MCF 10A (cell line): ENCODE data around the gene ZC3HAV1. TPM values are rescaled to one million over a fixed set of nuclear protein-coding genes. Genes with fewer than 3 reads are reported as not detected.

Experiments
- BruUV-seq: library from RNA; stranded (reverse); fragments of 400-500 nt; replicated peaks from 2 replicates; lab custom pipeline; 2021; lab: Mats Ljungman, UMichigan
- CTCF ChIA-PET: fragments of 300-600 bp; sonication (Branson Sonifier 250); formaldehyde crosslinking; extraction: SDS; loops from one replicate; lab custom pipeline; 2021; ENCODE audit warnings: antibody characterized with exemption, inconsistent platforms; lab: Yijun Ruan, JAX
- POLR2A ChIA-PET: fragments of 300-600, 350-650 bp; sonication (Branson Sonifier 250); formaldehyde crosslinking; extraction: SDS; loops from one replicate; lab custom pipeline; 2020; ENCODE audit warnings: antibody characterized with exemption, inconsistent platforms; lab: Yijun Ruan, JAX
- DNase-seq: peaks from one replicate; pipeline ENCODE4 v3.0.0-alpha.2; 2018; ENCODE audit not compliant: unreplicated experiment
- H3K27ac Mint-ChIP-seq: one replicate; pipeline ENCODE4 v1.8.0; 2022; ENCODE audit warnings: mild to moderate bottlenecking, low read depth, mixed read lengths; ENCODE audit not compliant: unreplicated experiment
- H3K27me3 Mint-ChIP-seq: one replicate; pipeline ENCODE4 v1.8.0; 2022; ENCODE audit warnings: mixed read lengths; ENCODE audit not compliant: insufficient read depth, unreplicated experiment
- H3K36me3 Mint-ChIP-seq: one replicate; pipeline ENCODE4 v1.8.0; 2022; ENCODE audit warnings: mild to moderate bottlenecking, moderate library complexity, mixed read lengths; ENCODE audit not compliant: insufficient read depth, unreplicated experiment
- H3K4me1 Mint-ChIP-seq: one replicate; pipeline ENCODE4 v1.8.0; 2022; ENCODE audit warnings: mixed read lengths; ENCODE audit not compliant: insufficient read depth, unreplicated experiment
- H3K4me3 Mint-ChIP-seq: one replicate; pipeline ENCODE4 v1.8.0; 2022; ENCODE audit warnings: mild to moderate bottlenecking, moderate library complexity, mixed read lengths; ENCODE audit not compliant: unreplicated experiment
- H3K9me3 Mint-ChIP-seq: one replicate; pipeline ENCODE4 v1.8.0; 2022; ENCODE audit warnings: mixed read lengths; ENCODE audit not compliant: unreplicated experiment
- CTCF ChIP-seq: fragments of 200-600 bp; IDR thresholded peaks from one replicate; pipeline ENCODE4 v1.8.0; 2022; ENCODE audit warnings: antibody characterized with exemption, mild to moderate bottlenecking; ENCODE audit not compliant: unreplicated experiment
- intact Hi-C: fragments of 100-400 bp; cut with micrococcal nuclease; formaldehyde crosslinking; loops from 2 replicates; pipeline ENCODE4 v1.14.1; 2022
- total RNA-seq: library from RNA; stranded (reverse); gene quantifications from 2 replicates; pipeline ENCODE4 v1.2.3, GENCODE V29; 2022

The ZC3HAV1 gene
- total RNA-seq, 1 experiment from 2014 or later, result 14.2 TPM

- Mint-ChIP-seq H3K27me3 (no peaks in the 10 kb centered on the region), H3K4me3 (no peak overlapping the region), H3K36me3 (peaks cover 67% of the 10 kb centered on the region), H3K4me1 (peaks cover 5% of the 10 kb centered on the region), H3K9me3 (no peaks in the 10 kb centered on the region), H3K27ac (peak overlapping the region; percentile 46)
- ChIA-PET CTCF (interaction anchor here (1.1 kb wide), 1 partner anchor 12 kb away, joined by 4 read pairs; no protein-coding TSS in a partner anchor), POLR2A (no interaction called here)
- no peak for DNase-seq
- TF ChIP-seq CTCF, result no peak
- intact Hi-C loops, result no loop called here
- no TSS peak for BruUV-seq
These were observed 86.4 kb downstream of the ZC3HAV1 start for GRCh38 chr7:139023076-139023475.

DNA sequence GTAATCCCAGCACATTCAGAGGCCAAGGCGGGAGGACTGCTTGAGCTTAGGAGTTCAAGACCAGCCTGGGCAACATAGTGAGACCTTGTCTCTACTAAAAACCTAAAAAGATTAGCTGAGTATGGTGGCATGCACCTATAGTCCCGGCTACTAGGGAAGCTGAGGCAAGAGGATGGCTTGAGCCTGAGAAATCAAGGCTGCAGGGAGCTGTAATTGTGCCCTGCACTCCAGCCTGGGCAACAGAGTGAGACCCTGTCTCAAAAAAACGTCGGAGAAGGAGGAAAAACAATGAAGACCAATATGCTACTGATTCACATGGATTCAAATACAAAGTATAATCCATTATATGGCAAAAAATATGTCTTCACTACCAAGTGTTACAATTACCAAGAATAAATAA is 87.2 kb downstream of the ZC3HAV1 start:
- peak overlapping the region; percentile 46 for H3K27ac Mint-ChIP-seq

GRCh38 chr7:139018910-139019309 is 90.6 kb downstream of the ZC3HAV1 start:
- peaks cover 15% of the 10 kb centered on the region for H3K27me3 Mint-ChIP-seq
- H3K4me3 Mint-ChIP-seq, result no peak overlapping the region
- H3K4me1 Mint-ChIP-seq, result peaks cover 5% of the 10 kb centered on the region
- BruUV-seq, result no TSS peak
- intact Hi-C loops, result no loop called here
- DNase-seq, result no peak
- ChIA-PET CTCF (interaction anchor here (0.5 to 4.2 kb wide), 8 partner anchors 10 to 983 kb away, joined by 3 to 34 read pairs (median 8); no protein-coding TSS in a partner anchor), POLR2A (interaction anchor here (1.2 to 2.0 kb wide), 2 partner anchors 16 to 18 kb away, joined by 3 to 6 read pairs; no protein-coding TSS in a partner anchor)
- H3K9me3 Mint-ChIP-seq, result no peaks in the 10 kb centered on the region
- peaks cover 37% of the 10 kb centered on the region for H3K36me3 Mint-ChIP-seq
- TF ChIP-seq CTCF, result no peak
- no peak overlapping the region for H3K27ac Mint-ChIP-seq

More for the DNA sequence above, 87.2 kb downstream of the ZC3HAV1 start:
- H3K9me3 Mint-ChIP-seq, result no peaks in the 10 kb centered on the region
- ChIA-PET CTCF (interaction anchor here (1.2 to 2.2 kb wide), 3 partner anchors 12 to 52 kb away, joined by 3 to 4 read pairs (median 3); no protein-coding TSS in a partner anchor), POLR2A (interaction anchor here (0.6 to 1.0 kb wide), 3 partner anchors 11 to 70 kb away, joined by 3 to 5 read pairs (median 3); partner anchors contain the start of gene ZC3HAV1L)
- no peak for TF ChIP-seq CTCF
- no peak overlapping the region for H3K4me3 Mint-ChIP-seq
- no peaks in the 10 kb centered on the region for H3K27me3 Mint-ChIP-seq
- intact Hi-C loops, result no loop called here
- peaks cover 61% of the 10 kb centered on the region for H3K36me3 Mint-ChIP-seq
- no peak for DNase-seq
- no TSS peak for BruUV-seq
- peaks cover 5% of the 10 kb centered on the region for H3K4me1 Mint-ChIP-seq

DNA sequence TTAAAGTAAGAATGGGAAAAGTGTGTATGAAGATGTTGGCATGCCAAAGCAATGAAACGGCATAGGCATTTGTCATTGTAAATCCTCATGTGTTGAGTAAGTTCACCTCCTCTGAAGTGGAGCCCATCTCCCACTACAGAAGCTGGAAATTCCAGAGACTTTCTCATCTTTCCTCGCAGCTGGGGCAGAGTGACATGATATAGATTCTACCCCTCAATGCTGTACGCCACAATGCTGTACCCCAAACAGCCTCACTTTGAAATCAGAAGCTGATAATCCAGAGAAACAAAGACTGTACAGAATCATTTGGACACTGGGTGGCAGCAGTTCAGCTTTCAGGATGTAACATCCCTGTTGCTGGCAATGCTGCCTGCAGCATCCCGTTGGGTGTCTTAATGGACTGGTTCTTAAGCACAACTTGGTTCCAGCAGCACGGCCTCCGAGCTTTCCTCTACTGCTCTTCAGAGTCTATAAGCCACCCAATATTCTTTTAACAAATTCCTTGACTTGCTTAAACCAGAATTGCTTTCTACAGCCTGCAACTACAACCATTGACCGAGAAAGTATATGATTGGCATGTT is 92.5 kb downstream of the ZC3HAV1 start:
- H3K4me3 Mint-ChIP-seq, result no peak overlapping the region
- ChIA-PET CTCF (interaction anchor here (0.5 to 4.2 kb wide), 33 partner anchors 8 to 995 kb away, joined by 3 to 34 read pairs (median 4); partner anchors contain the start of gene ZC3HAV1L), POLR2A (interaction anchor here (0.5 to 2.0 kb wide), 7 partner anchors 13 to 1180 kb away, joined by 3 to 6 read pairs (median 3); no protein-coding TSS in a partner anchor)
- peaks cover 5% of the 10 kb centered on the region for H3K4me1 Mint-ChIP-seq
- BruUV-seq, result no TSS peak
- H3K36me3 Mint-ChIP-seq, result peaks cover 18% of the 10 kb centered on the region
- peak; percentile 62 for TF ChIP-seq CTCF
- no peak overlapping the region for H3K27ac Mint-ChIP-seq
- H3K27me3 Mint-ChIP-seq, result peaks cover 26% of the 10 kb centered on the region
- intact Hi-C loops, result loop anchor here (1.0 kb wide), 2 partner anchors 58 to 131 kb away; no protein-coding TSS in a partner anchor
- no peaks in the 10 kb centered on the region for H3K9me3 Mint-ChIP-seq
- DNase-seq, result peak; percentile 77
